Vagina (tissue), 2 donors: Measurements from ENCODE around the gene MEGF10.

Source experiments
- POLR2A ChIP-seq, 2 donors: fragments of 450-650 bp; IDR thresholded peaks; one replicate each; pipeline ENCODE4 v1.6.1; 2017; ENCODE audit warnings: antibody characterized with exemption in 2 of 2, mild to moderate bottlenecking in 2 of 2, moderate library complexity in 2 of 2
- TF ChIP-seq, protein P1 (sequence below), 3 experiments: fragments of 450-650 bp in 2 of 3; fragments of 200-600 bp in 1 of 3; sonication (generic) in 1 of 3; IDR thresholded peaks; one replicate each; pipeline ENCODE4 v1.5.1; 2017 to 2019; ENCODE audit warnings: antibody characterized with exemption in 3 of 3, mild to moderate bottlenecking in 2 of 3, moderate library complexity in 2 of 3

DNA sequence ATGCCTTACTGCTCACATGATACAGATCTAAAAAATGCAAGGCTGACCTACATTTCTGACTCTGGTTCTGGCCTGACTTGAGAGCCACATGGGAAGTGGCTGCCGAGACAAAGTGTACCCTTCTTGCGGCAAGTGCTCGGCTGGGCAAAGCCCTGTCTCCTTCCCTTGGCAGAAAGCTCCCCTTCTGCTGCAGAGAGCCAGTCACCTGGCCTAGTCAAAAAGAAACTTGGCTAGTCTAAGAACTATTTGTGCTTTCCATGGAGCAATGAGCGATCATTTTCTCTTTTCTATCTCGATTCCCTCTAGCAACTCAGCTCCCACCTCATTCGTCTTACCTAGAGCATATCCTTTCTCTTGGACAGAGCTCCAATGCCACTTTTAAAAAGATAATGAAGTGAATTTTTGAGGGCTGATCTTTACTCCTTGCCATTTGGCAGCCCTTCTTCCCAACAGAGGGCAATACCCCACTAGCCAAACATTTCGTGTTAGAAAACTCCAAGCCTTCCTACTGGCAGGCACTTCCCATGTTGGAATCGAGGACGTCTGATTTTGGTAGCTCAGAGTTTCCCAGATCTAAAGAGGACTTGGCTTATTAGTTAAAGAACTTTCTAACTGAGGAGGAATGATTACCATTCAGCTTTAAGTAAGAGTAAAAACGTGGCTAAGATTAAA, 118.8 kb downstream of the MEGF10 start:
- TF ChIP-seq, protein P1, sequence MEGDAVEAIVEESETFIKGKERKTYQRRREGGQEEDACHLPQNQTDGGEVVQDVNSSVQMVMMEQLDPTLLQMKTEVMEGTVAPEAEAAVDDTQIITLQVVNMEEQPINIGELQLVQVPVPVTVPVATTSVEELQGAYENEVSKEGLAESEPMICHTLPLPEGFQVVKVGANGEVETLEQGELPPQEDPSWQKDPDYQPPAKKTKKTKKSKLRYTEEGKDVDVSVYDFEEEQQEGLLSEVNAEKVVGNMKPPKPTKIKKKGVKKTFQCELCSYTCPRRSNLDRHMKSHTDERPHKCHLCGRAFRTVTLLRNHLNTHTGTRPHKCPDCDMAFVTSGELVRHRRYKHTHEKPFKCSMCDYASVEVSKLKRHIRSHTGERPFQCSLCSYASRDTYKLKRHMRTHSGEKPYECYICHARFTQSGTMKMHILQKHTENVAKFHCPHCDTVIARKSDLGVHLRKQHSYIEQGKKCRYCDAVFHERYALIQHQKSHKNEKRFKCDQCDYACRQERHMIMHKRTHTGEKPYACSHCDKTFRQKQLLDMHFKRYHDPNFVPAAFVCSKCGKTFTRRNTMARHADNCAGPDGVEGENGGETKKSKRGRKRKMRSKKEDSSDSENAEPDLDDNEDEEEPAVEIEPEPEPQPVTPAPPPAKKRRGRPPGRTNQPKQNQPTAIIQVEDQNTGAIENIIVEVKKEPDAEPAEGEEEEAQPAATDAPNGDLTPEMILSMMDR (IDR thresholded peaks at IDR 0.05), result no peak
- no peak for TF ChIP-seq POLR2A (IDR thresholded peaks at IDR 0.05)
